HG02571 (cell line): ENCODE measurements around the gene MFRP.

ENCODE experiments used
- ATAC-seq: cut with Tn5 transposase; IDR thresholded peaks from one replicate; pipeline ENCODE4 v1.9.1; 2021; ENCODE audit warnings: mild to moderate bottlenecking, moderate library complexity; ENCODE audit not compliant: unreplicated experiment

MFRP gene

GRCh38 chr11:119338965-119339588 lies 7.4 kb downstream of the MFRP start:
- no peak for ATAC-seq

GRCh38 chr11:119338318-119338890 lies 8.1 kb downstream of the MFRP start:
- no peak for ATAC-seq

DNA sequence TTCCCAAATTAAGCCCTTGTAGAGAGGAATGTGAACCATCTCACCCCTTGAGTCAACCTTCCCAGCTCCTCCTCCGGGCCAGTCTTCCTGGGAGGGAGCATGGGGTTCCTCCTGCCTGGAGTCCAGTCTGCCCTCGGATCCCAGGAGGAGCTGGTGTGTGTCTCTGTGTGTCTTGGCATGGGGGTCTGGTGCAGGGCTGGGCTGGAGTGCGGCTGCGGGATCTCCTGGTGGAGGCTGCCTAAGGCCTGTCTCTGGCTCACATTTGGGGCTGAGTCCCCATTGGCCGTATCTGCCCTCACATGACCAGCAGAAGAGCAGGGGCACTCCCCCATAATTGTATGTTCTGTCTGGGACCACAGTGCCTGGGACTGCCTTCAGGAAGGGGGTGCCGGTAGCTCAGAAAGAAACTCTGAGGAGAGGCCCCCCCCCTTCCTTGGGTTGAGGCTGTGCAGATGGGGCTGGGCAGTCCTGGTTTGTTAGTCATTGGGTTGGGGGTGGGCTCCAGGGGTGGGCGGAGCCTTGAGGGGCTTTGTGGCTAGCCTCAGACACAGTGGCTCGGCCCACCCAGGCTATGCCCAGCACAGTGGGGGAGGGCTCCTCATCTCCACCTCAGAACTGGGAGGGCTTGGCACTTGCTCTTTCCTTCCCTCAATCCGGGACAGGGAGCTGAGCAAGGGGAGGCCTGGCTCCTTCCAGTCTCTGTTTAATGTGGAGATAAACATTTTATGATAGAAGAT lies 8.8 kb downstream of the MFRP start:
- no peak for ATAC-seq

DNA sequence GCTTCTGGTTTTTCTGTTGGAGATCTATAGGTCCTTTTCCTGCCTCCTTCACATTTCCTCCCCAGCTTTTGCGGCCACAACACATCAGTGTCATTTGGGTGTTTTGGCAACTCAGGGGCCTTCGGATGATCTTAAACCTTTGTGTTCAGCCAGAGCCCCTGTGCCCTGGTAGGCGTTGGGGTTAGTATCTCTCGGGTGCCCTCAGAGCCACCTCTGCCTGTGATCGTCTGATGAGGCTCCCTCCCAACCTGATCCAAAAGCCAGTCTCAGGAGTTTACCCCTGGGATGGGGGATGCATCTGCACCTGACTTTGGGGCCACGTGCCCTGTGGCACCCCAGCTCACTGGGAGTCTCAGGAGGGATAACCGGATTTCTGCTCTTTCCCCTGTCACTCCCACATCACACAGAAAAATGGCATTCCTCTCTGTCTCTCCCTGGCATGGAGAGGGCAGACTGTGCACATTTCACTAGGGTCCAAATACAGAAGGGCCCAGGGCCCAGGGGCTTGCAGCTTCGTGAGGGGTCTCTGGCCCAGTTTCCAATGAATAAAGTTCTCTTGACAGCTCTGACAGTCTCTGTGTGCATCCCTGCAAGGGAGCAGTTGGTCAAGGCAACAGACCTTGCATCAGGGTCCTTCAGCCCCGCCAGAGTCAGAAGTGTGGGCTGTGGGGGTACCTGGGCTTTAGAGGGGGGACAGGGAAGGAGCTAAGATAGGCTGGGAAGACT lies 9.6 kb downstream of the MFRP start:
- no peak for ATAC-seq

DNA sequence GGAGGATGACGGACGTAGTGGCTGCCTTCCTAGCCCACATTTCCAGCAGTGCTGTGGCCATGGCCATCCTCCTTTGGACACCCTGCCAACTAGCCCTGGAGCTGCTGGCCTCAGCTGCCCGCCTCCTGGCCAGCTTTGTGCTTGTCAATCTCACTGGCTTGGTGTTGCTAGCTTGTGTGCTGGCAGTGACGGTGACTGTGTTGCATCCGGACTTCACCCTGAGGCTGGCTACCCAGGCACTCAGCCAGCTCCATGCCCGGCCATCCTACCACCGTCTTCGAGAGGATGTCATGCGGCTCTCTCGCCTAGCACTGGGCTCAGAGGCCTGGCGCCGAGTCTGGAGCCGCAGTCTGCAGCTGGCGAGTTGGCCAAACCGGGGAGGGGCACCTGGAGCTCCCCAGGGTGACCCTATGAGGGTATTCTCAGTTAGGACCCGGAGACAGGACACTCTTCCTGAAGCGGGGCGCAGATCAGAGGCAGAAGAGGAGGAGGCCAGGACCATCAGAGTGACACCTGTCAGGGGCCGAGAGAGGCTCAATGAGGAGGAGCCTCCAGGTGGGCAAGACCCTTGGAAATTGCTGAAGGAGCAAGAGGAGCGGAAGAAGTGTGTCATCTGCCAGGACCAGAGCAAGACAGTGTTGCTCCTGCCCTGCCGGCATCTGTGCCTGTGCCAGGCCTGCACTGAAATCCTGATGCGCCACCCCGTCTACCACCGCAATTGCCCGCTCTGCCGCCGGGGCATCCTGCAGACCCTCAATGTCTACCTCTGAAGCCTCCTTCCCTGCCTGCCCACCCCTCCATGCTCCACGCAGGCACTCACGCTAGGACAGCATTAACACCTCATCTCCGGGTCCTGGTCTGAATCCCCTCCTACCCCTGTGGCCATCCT lies 10.6 kb downstream of the MFRP start:
- no peak for ATAC-seq

GRCh38 chr11:119335091-119335654 lies 11.3 kb downstream of the MFRP start:
- ATAC-seq: no peak

- ATAC-seq: peak; percentile 91
Measured at GRCh38 chr11:119334174-119334930, 12.2 kb downstream of the MFRP start, which contains the start of gene RNF26. Gene RNF26, plus strand, starts transcription at chr11:119334527. Its CDS starts 596 bp downstream, at chr11:119335123.

DNA sequence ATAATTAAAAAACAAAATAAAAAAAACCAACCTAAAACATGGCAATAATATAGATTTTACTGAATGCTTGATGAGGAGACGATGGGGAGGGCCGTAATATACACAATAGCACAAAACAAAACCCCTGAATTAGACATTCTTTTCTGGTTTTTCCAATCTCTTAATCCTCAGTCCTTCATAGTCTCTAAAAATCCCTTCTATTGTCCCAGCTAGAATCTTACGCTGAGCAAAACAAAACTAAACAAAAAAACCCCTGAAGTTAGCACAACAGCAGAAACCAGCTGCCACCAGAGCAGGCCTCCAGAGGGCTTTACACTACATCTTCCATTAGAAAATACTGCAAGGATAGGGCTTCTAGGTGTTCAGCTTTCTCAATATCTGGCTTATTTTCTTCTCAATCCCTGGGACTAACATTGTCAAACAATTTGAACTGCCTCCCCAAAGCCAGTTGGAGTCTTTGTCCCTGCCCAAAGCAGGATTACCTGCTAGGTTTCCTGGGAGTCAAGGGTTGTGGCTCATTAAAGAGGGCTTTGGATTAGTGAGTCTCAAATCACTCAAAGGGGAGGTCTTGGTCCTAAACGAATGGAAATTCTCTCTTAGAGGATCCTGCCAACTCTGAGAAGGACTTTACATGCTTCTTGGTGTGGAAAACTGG lies 14.3 kb downstream of the MFRP start:
- ATAC-seq: no peak

GRCh38 chr11:119330237-119330636 lies 16.3 kb downstream of the MFRP start:
- ATAC-seq: no peak

- ATAC-seq: no peak
Measured at GRCh38 chr11:119329320-119329719, 17.2 kb downstream of the MFRP start.

DNA sequence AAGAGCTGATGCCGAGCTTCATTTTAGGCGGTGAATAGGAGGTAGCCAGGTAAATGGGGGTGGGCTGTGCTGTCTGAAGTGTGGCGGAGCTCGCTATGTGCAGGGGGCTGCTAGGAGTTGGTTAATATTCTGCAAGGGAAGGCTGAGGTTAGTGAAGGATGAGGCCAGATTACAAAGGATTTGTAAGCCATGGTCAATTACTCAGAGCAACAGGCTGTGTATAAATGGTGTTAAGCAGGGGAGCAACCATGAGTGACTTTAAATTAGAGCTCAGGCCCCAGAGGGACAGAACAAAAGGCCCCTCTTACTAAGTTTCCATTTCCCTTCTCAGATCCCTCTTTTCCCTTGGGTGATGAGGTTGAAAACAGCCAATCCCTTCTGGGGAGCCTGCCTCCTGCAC lies 22.3 kb downstream of the MFRP start:
- ATAC-seq: no peak

- ATAC-seq: no peak
Measured at GRCh38 chr11:119323532-119324033, 22.9 kb downstream of the MFRP start.

DNA sequence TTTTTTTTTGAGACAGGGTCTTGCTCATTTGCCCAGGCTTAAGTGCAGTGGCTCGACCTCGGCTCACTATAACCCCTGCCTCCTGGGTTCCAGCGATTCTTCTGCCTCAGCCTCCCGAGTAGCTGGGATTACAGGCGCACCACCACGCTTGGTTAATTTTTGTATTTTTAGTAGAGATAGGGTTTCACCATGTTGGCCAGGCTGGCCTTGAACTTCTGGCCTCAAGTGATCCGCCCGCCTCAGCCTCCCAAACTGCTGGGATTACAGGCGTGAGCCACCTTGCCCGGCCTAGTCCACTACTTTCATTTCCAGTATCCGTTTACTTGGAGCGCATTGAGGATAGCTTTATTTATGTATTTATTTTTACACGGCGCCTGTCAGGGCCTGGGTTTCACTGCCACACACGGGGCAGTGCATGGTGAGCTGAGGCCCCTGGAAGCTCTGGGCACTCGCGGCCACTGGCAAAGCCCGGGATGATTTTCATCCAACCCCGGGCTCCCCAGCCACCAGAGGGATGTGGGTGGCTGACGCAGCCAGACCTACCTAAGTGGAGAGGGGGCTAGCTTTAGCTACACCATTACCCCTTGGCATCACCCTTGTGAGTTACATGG lies 23.5 kb downstream of the MFRP start:
- no peak for ATAC-seq

DNA sequence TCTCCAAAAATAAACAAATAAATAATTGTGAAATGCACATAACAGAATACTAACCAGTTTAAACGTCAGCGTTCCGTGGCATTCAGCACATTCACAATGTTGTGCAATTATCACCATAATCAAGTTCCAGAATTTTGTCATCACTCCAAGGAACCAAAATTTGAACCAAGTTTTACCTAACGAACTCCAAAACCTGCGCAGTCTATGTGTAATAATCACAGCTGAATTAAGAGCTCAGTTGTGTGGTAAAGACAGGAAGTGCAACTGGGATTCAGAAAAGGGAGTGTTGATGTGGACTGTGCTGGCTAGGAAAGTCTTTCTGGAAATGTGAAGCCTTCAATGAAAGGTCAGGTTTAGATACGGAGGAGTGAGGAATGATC lies 24.2 kb downstream of the MFRP start:
- no peak for ATAC-seq

DNA sequence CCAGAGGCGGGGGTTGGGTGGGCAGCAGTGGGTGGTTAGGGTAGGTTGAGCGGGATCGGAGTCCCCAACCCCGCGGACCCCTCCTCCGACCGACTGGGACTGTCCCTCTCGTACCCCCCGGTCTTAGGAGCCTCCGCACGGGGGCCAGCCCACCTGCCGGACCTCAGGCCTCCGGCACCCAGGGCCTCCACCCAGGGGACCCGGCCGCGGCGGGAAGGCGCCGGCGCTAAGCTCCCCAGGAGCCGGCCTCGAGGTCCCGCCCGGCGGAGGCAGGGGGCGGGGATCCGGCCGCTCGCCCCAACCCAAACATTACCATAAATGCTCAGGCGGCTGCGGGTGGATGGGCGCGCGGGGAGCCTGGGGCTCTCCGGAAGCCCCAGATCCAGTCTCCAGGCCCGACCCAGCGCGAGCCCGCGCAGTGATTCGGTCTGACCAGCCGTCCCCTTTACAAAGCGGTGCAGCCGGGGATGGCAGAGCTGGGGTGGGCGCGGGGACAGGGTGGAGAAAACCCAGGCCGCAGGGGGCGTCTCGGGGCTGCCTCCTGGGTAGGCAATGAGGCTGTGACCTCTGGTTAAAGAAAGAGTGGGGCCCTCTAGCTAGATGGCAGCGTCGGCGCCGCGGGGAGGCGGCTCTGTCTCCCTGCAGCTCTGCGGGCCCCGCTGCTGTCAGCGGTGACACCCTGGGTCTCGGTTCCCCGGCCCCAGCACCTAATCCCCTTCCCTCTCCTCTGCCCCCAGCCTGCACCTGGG lies 25.6 kb downstream of the MFRP start:
- no peak for ATAC-seq

DNA sequence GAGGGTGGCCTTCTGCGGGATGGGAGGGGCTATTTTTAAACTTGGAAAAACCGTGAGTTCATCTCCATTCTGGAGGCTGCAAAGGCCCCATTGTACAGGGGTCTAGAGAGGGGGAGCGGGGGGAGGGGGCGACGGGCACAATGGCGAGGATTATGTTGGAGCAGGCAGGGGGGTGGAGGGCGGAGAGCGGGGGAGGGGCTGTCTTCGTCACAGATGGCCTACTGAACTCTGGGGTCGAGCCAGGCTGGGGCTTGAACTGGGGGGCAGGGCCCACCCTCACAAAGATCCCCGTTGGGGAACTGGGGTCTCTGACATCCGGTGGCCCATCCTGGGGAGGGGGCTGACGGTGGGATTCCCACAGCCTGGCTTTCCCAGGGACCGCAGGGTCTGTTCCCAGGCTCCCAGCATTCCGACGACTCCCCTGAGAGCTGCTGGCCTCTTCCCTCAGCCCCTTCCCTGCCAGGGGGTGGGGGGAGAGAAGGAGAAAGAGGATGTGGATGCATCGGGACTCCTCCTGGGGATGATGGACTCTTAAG lies 26.2 kb downstream of the MFRP start:
- no peak for ATAC-seq

DNA sequence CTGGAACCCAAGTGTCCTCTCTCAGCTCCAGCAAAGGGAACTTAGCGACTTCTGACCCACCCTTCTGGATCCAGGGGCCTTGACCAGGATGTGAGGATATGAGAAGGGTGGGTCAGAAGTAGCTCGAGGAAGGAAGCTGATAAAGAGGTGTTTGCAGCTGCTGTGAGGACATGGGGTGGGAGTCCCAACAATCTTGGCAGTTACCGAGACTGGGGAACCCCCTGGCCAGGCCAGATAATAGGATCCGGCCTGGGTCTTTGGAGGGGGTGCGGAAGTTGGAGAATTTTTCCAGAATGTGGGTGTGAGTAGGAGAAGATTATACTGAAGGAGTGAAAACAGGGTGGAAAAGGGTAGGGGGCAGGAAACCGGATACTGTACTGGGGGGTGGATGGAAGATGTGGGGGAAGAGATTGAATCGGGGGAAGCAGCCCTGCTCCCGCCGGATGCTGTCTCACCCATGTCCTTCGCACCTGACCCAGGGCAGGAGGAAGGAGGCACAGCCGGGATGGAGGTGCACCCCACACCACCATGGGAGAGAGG lies 26.7 kb downstream of the MFRP start:
- no peak for ATAC-seq
